22Rv1 (cell line): Measurements from ENCODE around the gene SLC25A14.
"Not testable (repeated sequence)": the region's sequence is repeated elsewhere in the genome, so short reads cannot be mapped to it uniquely, and the experiment has no call there.

Experiments used
- H3K27ac ChIP-seq: fragments of 450-650 bp; 2 replicates; pipeline ENCODE4 v1.5.1; 2017
- ZFX ChIP-seq: fragments of 450-650 bp; IDR thresholded peaks from 2 replicates; pipeline ENCODE4 v1.6.1; 2017; ENCODE audit warnings: antibody characterized with exemption, borderline replicate concordance
- TF ChIP-seq, protein P1 (sequence below): fragments of 450-650 bp; IDR thresholded peaks from 2 replicates; pipeline ENCODE4 v1.5.1; 2017; ENCODE audit warnings: mild to moderate bottlenecking

Gene SLC25A14

DNA sequence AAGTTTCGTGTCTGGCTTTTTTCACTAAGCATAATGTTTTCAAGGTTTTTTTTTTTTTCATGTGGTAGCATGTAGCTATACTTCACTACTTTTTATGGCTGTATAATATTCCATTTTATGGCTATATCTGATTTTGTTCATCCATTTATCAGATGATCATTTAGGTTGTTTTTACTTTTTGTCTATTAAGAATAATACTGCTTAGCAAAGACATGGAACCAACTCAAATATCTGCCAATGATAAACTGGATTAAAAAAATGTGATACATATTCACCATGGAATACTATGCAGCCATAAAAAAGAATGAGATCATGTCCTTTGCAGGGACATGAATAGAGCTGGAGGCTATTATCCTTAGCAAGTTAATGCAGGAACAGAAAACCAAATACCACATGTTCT lies 38.3 kb upstream of the SLC25A14 start:
- TF ChIP-seq, protein P1, sequence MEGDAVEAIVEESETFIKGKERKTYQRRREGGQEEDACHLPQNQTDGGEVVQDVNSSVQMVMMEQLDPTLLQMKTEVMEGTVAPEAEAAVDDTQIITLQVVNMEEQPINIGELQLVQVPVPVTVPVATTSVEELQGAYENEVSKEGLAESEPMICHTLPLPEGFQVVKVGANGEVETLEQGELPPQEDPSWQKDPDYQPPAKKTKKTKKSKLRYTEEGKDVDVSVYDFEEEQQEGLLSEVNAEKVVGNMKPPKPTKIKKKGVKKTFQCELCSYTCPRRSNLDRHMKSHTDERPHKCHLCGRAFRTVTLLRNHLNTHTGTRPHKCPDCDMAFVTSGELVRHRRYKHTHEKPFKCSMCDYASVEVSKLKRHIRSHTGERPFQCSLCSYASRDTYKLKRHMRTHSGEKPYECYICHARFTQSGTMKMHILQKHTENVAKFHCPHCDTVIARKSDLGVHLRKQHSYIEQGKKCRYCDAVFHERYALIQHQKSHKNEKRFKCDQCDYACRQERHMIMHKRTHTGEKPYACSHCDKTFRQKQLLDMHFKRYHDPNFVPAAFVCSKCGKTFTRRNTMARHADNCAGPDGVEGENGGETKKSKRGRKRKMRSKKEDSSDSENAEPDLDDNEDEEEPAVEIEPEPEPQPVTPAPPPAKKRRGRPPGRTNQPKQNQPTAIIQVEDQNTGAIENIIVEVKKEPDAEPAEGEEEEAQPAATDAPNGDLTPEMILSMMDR, result no peak
- no peak for TF ChIP-seq ZFX

DNA sequence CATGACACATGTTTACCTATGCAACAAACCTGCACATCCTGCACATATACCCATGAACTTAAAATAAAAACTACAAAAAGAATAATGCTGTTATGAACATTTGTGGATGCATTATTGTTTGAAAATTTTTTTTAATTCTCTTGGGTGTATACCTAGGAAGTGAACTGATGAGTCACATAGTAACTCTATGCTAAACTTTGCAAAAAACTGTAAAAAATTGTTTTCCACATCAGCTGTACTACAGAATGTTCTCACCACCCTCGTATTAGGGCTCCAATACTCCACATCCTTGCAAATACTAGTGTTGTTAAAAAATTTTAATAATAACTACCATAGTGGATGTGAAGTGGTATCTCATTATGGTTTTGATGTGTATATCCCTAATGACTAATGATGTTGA lies 37.7 kb upstream of the SLC25A14 start:
- no peak overlapping the region for H3K27ac ChIP-seq
- no peak for TF ChIP-seq ZFX
- TF ChIP-seq, protein P1, result no peak

More for the DNA sequence above, 38.3 kb upstream of the SLC25A14 start:
- H3K27ac ChIP-seq, result no peak overlapping the region

DNA sequence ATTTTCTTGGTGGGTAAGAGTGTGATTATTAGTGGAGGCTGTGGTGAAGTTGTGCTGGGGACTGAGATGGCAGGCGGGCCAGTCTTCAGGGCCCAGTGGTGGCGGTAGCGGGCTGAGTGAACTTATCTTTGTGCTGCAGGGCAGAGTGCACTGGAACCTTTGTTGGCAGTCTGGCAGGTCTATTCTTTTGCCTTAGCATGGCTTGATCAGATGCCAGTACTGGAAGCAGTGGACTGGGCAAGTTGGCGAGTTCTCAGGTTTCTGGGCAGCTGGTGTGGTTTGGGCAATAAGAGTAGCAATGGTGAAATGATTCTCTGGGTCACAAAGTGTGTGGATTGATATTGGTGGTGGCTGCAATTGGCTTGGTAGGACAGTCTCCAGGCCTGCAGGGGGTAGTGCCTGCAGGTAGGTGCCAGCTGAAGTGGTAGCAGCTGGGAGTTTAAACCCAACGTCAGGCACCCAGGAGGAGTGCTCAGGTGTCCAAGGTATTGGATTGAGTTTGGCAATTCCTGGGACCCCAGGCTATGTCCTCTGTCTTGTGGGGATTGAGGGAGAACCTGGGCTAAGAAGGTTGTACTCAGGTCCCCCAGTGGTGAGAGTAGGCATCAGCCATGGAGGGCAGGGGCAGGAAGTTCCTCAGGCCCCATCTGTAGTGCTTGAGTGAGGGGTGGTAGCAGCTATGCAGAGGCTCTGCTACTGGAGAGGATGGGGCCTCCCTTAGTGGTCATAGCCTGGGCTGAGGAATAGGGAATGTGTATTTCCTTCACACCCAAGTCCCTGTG lies 34.9 kb upstream of the SLC25A14 start:
- H3K27ac ChIP-seq, result no peak overlapping the region
- TF ChIP-seq ZFX, result no peak
- TF ChIP-seq, protein P1, result no peak

DNA sequence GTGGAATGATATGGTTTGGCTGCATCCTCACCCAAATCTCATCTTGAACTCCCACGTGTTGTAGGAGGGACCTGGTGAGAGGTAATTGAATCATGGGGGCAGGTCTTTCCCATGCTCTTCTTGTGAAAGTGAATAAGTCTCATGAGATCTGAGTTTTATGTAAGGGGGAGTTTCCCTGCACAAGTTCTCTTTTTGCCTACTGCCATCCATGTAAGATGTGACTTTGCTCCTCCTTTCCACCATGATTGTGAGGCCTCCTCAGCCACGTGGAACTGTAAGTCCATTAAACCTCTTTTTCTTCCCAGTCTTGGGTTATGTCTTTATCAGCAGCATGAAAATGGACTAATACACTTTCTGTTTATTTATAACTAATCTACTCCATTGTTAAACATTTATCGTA lies 19.8 kb upstream of the SLC25A14 start:
- H3K27ac ChIP-seq, result not testable (repeated sequence)

DNA sequence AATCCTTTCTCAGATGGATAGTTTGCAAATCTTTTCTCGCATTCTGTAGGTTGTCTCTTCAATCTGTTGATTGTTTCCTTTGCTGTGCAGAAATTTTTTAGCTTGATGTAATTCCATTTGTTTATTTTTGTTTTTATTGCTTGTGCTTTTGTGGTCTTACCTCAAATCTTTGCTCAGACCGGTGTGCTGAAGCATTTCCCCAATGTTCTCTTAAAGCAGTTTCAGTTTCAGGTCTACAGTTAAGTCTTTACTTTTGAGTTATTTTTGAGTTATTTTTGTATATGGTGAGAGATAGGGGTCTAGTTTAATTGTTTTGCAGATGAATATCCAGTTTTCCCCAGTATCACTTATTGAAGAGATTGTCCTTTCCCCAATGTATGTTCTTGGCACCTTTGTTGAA lies 18.2 kb upstream of the SLC25A14 start:
- H3K27ac ChIP-seq, result no peak overlapping the region
- TF ChIP-seq ZFX, result no peak
- TF ChIP-seq, protein P1, result no peak

DNA sequence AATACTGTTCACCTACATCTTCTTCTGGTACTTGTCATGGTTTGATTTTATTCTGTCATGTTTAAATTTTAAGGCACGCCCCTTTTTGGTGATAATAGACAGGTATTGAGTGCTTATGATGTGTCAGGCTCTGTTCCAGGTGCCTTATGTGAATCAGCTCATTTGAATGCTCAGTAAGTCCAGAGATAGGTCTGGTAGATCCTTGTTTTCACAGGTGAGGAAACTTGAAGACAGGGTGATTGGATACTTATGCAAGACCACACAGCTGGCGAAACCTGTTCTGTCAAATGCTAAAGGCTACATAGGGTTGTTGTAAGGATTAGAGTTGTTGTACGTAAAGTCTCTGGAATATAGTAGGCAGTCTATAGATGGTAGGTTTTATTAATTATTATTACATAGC lies 9.6 kb upstream of the SLC25A14 start:
- H3K27ac ChIP-seq, result no peak overlapping the region
- TF ChIP-seq ZFX, result no peak
- TF ChIP-seq, protein P1, result no peak

DNA sequence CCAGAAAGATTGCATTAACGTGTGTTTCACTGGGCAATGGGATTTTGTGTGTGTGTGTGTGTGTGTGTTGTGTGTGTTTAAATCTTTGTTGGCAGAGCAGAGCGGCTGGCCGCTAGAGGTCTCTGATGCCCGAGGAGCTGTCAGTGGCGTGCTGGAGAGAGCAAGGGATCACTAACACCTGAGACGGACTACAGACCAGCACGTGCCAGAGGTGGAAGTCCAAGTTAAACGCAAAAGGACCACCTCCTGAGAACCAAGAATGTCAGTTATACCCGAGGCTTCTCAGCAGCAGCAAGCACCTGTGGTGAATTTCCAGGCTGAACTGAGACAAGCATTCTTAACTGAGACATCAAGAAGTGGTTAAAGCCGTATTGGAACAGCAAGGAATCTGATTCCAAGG lies 9.0 kb upstream of the SLC25A14 start:
- no peak overlapping the region for H3K27ac ChIP-seq
- no peak for TF ChIP-seq ZFX
- TF ChIP-seq, protein P1, result peak; percentile 76

DNA sequence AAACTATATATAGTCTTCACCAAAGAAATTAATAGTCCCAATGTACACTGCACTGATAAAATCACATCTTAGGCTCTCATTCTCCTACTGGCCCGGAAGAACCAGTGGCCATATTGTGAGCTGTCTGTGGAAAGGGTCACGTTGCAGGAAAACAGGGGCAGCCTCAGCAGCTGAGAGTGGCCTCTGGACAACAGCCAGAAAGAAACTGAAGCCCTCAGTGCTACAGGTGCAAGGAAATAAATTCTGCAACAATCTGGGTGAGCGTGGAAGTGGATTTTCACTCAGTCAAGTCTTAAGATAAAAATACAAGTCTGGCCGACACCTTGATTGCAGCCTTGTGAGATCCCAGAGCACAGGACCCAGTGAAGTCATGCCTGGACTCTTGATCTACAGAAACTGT lies 3.2 kb upstream of the SLC25A14 start:
- H3K27ac ChIP-seq, result no peak overlapping the region
- TF ChIP-seq ZFX, result no peak
- TF ChIP-seq, protein P1, result no peak

DNA sequence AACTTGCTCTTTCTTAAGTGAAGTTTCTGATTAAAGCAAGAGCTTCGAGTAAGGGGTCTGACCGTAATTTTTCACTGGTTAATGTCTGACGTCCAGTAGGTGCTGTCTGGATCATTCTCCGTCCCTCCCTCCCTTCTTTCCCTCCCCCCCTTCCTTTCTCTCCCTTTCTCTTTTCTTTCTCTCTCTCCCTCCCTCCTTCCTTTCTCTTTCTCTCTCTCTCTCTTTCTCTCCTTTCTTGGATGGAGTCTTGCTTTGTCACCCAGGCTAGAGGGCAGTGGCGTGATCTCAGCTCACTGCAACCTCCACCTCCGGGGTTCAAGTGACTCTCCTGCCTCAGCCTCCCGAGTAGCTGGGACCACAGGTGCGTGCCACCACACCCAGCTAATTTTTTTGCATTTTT lies 850 bp upstream of the SLC25A14 start:
- not testable (repeated sequence) for H3K27ac ChIP-seq
